Smooth muscle cell (in vitro differentiated cells): ENCODE measurements around the gene ZNF662. TPM values are rescaled to one million over a fixed set of nuclear protein-coding genes. Genes with fewer than 3 reads are reported as not detected.

Experiments
- DNase-seq: peaks from one replicate; lab custom pipeline; 2025; ENCODE audit not compliant: unreplicated experiment; lab: John Stamatoyannopoulos, UW
- H2AFZ ChIP-seq: fragments of 200-600 bp; sonication (generic); 2 replicates; pipeline ENCODE4 v1.6.0; 2016; ENCODE audit warnings: antibody characterized with exemption, low read depth, mild to moderate bottlenecking
- H3F3A ChIP-seq: fragments of 200-600 bp; sonication (generic); 2 replicates; pipeline ENCODE4 v1.6.0; 2017; ENCODE audit warnings: antibody characterized with exemption, low read depth
- H3K27ac ChIP-seq: fragments of 200-600 bp; sonication (generic); 2 replicates; pipeline ENCODE4 v1.5.1; 2016; ENCODE audit warnings: low read depth, mild to moderate bottlenecking
- H3K27me3 ChIP-seq: fragments of 200-600 bp; sonication (generic); 2 replicates; pipeline ENCODE4 v1.6.1; 2016; ENCODE audit warnings: low read depth, mild to moderate bottlenecking
- H3K36me3 ChIP-seq: fragments of 200-600 bp; sonication (generic); 2 replicates; pipeline ENCODE4 v1.5.1; 2016; ENCODE audit warnings: low read depth
- H3K4me1 ChIP-seq: fragments of 200-600 bp; sonication (generic); 2 replicates; pipeline ENCODE4 v1.5.1; 2016; ENCODE audit warnings: low read depth
- H3K4me2 ChIP-seq: fragments of 200-600 bp; sonication (generic); 2 replicates; pipeline ENCODE4 v1.6.0; 2016; ENCODE audit warnings: mild to moderate bottlenecking
- H3K4me3 ChIP-seq: fragments of 200-600 bp; sonication (generic); 2 replicates; pipeline ENCODE4 v1.5.1; 2016; ENCODE audit warnings: mild to moderate bottlenecking
- H3K79me2 ChIP-seq: fragments of 200-600 bp; sonication (generic); 2 replicates; pipeline ENCODE4 v1.6.0; 2016; ENCODE audit warnings: low read depth, mild to moderate bottlenecking
- H3K9ac ChIP-seq: fragments of 200-600 bp; sonication (generic); 2 replicates; pipeline ENCODE4 v1.6.0; 2016; ENCODE audit warnings: low read depth
- H3K9me3 ChIP-seq: fragments of 200-600 bp; sonication (generic); replicated peaks from 2 replicates; pipeline ENCODE4 v1.5.1; 2016; ENCODE audit warnings: low read depth
- H4K20me1 ChIP-seq: fragments of 200-600 bp; sonication (generic); 2 replicates; pipeline ENCODE4 v1.6.0; 2016; ENCODE audit warnings: low read depth
- WGBS: methylation state at CpG from one replicate; pipeline ENCODE4 v1.1.7; 2016; ENCODE audit warnings: low lambda C conversion rate; 5-methylcytosine and 5-hydroxymethylcytosine counted together
- polyA plus RNA-seq: library from polyadenylated mRNA; unstranded; fragments of >200 nt; fragmentation: Nextera tagmentation; extraction: Ambion mirVana; gene quantifications from 2 replicates; pipeline ENCODE4 v1.2.1, GENCODE V29; 2016
- total RNA-seq: library from RNA; depleted of rRNA; stranded (reverse); fragments of >200 nt; gene quantifications from 2 replicates; pipeline ENCODE4 v1.2.3, GENCODE V29; 2014
- TF ChIP-seq, protein P1 (sequence below): fragments of 200-600 bp; sonication (generic); IDR thresholded peaks from 2 replicates; pipeline ENCODE4 v1.5.1; 2017; ENCODE audit warnings: borderline replicate concordance, mild to moderate bottlenecking, antibody characterized with exemption; ENCODE audit not compliant: insufficient read depth, poor library complexity, severe bottlenecking

ZNF662 gene
- total and polyA plus RNA-seq, 2 experiments from 2014 or later = 1.6 TPM; not detected in 1

DNA sequence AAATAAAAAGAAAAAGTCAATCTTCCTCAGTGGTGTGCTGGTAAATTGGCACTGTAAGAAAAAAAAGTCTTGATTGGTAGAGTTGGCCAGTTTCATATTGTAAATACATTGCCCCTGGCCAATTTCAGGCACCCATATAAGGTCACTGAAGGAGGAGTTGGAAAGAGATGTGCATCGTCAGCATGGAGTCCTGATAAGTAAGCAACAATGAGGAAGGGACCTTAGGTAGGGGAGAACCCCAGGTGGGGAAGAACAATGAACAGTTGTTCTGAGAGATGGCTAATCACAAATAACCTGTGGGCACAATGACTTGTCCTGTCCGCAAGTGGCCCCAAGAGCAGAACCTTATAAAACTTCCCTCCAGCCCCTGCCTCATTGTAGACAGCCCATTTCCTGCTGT is 21.6 kb upstream of the ZNF662 start:
- Histone ChIP-seq H2AFZ (no peak overlapping the region), H4K20me1 (no peaks in the 10 kb centered on the region), H3K27me3 (no peaks in the 10 kb centered on the region), H3K4me2 (no peak overlapping the region), H3K27ac (no peak overlapping the region), H3K9me3 (no peaks in the 10 kb centered on the region), H3F3A (no peaks in the 10 kb centered on the region), H3K4me1 (no peaks in the 10 kb centered on the region), H3K36me3 (no peaks in the 10 kb centered on the region), H3K9ac (no peak overlapping the region), H3K4me3 (no peak overlapping the region), H3K79me2 (no peaks in the 10 kb centered on the region)
- no peak for DNase-seq
- 69% methylated on average over 2 of the region's 2 CpGs for WGBS
- TF ChIP-seq, protein P1, sequence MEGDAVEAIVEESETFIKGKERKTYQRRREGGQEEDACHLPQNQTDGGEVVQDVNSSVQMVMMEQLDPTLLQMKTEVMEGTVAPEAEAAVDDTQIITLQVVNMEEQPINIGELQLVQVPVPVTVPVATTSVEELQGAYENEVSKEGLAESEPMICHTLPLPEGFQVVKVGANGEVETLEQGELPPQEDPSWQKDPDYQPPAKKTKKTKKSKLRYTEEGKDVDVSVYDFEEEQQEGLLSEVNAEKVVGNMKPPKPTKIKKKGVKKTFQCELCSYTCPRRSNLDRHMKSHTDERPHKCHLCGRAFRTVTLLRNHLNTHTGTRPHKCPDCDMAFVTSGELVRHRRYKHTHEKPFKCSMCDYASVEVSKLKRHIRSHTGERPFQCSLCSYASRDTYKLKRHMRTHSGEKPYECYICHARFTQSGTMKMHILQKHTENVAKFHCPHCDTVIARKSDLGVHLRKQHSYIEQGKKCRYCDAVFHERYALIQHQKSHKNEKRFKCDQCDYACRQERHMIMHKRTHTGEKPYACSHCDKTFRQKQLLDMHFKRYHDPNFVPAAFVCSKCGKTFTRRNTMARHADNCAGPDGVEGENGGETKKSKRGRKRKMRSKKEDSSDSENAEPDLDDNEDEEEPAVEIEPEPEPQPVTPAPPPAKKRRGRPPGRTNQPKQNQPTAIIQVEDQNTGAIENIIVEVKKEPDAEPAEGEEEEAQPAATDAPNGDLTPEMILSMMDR = no peak

DNA sequence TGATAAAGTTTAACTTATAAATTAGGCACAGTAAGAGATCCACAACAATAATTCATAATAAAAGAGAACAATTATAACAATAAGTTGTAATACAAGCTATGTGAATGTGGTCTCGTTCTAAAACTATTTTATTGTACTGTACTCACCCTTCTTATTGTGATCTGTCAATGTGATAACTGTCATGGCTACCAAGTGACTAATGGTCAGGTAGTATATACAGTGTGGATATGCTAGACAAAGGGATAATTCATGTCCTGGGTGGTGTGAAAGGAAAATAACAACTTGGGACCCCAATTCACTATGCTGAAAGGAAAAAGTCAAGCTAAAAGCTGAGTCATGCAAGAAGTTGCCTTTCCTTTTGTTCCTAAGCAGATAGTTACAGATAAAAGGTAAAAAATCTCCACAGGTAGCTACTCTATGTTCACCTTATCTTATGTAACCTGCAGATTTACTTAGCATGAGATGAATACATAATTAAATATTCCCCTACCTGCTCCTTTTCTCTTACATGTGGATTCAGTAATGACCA is 19.6 kb upstream of the ZNF662 start:
- Histone ChIP-seq H3K36me3 (no peaks in the 10 kb centered on the region), H3K4me2 (no peak overlapping the region), H3K79me2 (no peaks in the 10 kb centered on the region), H3F3A (no peaks in the 10 kb centered on the region), H4K20me1 (no peaks in the 10 kb centered on the region), H3K9ac (no peak overlapping the region), H3K27ac (no peak overlapping the region), H3K27me3 (no peaks in the 10 kb centered on the region), H2AFZ (no peak overlapping the region), H3K4me3 (no peak overlapping the region), H3K4me1 (peaks cover 9% of the 10 kb centered on the region), H3K9me3 (no peaks in the 10 kb centered on the region)
- WGBS = 80% methylated on average over 1 of the region's 1 CpG
- DNase-seq = no peak
- TF ChIP-seq, protein P1 = no peak

DNA sequence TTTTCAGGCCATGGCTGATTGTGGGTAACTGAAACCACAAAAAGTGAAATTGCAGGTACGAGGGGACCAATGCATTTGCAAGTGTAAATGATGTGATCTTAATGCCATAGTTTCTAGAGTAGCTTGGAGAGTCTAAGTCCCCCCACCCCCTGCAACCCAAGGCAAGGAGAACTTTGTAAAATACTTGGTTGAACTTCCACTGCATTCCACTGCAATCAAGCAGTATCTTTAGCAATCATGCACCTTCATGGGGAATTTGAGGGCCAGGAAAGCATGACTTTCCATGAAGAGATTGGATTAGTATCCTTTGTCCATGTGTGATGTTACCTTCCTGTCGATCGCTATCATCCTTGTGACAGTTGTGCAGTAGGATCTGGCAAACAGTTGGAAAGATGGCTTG is 18.9 kb upstream of the ZNF662 start:
- Histone ChIP-seq H3K4me3 (no peak overlapping the region), H3K27ac (no peak overlapping the region), H3K36me3 (no peaks in the 10 kb centered on the region), H3F3A (no peaks in the 10 kb centered on the region), H2AFZ (no peak overlapping the region), H3K79me2 (no peaks in the 10 kb centered on the region), H3K9me3 (no peaks in the 10 kb centered on the region), H3K9ac (no peak overlapping the region), H3K4me1 (peaks cover 12% of the 10 kb centered on the region), H3K4me2 (no peak overlapping the region), H4K20me1 (no peaks in the 10 kb centered on the region), H3K27me3 (no peaks in the 10 kb centered on the region)
- TF ChIP-seq, protein P1 = no peak
- WGBS = 85% methylated on average over 3 of the region's 3 CpGs
- no peak for DNase-seq

DNA sequence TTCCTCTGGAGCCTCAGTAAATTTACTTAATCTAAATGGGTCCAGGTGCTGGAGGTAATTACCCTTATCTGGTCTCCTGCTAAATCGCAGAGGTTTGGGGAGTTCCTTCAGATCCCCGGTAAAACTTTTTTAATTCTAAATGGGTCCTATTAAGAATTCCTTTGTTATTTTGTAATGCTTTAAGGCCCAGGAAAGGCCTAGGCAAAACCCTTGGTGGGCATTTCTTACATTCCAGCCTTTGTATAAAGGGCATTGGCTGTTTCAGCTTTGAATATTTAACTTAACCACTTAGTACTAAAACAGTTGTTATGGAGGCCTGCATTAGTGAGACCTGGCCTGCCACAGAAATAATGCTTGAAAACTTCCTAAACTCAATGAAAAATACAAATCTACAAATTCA is 14.9 kb upstream of the ZNF662 start:
- H3K9ac ChIP-seq = no peak overlapping the region
- H3K27ac ChIP-seq = no peak overlapping the region
- no peaks in the 10 kb centered on the region for H3K27me3 ChIP-seq
- H3K4me1 ChIP-seq = peaks cover 12% of the 10 kb centered on the region
- no peaks in the 10 kb centered on the region for H4K20me1 ChIP-seq
- no peaks in the 10 kb centered on the region for H3K36me3 ChIP-seq
- no peaks in the 10 kb centered on the region for H3F3A ChIP-seq
- no peak overlapping the region for H2AFZ ChIP-seq
- no peak overlapping the region for H3K4me2 ChIP-seq
- no peak for DNase-seq
- H3K79me2 ChIP-seq = no peaks in the 10 kb centered on the region
- WGBS = 39% methylated on average over 2 of the region's 2 CpGs
- no peak overlapping the region for H3K4me3 ChIP-seq
- H3K9me3 ChIP-seq = no peaks in the 10 kb centered on the region
- TF ChIP-seq, protein P1 = no peak
